Activated CD8-positive, alpha-beta memory T cell treated with anti-CD3 and anti-CD28 coated beads for 36 hours (primary cell): ENCODE data around the gene FAM177B. TPM values are rescaled to one million over a fixed set of nuclear protein-coding genes. Genes with fewer than 3 reads are reported as not detected.

Experiments
- total RNA-seq, 2 experiments: library from RNA; stranded (reverse); gene quantifications; one replicate each; pipeline ENCODE4 v1.2.3, GENCODE V29; 2021

The FAM177B gene
- total RNA-seq, 2 experiments from 2014 or later, result not detected

Other genes starting within 250 kb of the FAM177B start
- under 1 TPM; 0.34 to 0.65 TPM for gene HHIPL2, start 189.1 kb upstream of the FAM177B start, total RNA-seq
- gene TAF1A, start 147.3 kb upstream of the FAM177B start, total RNA-seq, result 10 to 100 TPM; 22.8 to 25.2 TPM
- 10 to 100 TPM; 33.9 to 42.9 TPM for gene MIA3, start 119.1 kb upstream of the FAM177B start, total RNA-seq
- 10 to 100 TPM; 59.2 to 60.9 TPM for gene AIDA, start 24.7 kb upstream of the FAM177B start, total RNA-seq
- 10 to 100 TPM; 38.1 to 38.3 TPM for gene BROX, start 24.6 kb upstream of the FAM177B start, total RNA-seq
- 1 to 10 TPM; 2.1 to 2.4 TPM for gene DISP1, start 77.8 kb downstream of the FAM177B start, total RNA-seq